ENCODE measurements around the gene TPST1.

TPST1 gene

DNA sequence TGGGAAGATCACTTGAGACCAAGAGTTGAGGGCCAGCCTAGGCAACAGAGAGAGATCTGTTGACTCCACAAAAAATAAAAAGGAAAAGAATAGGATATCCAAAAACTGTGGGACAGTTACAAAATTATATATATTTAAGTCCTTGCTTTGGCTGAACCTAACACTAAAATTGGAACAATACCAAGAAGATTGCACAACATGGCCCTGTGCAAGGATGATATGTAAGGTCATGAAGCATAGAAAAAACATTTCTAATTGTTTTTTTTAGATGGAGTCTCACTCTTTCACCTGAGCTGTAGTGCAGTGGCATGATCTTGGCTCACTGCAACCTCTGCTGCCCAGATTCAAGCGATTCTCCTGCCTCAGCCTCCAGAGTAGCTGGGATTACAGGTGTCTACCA, 139.0 kb downstream of the TPST1 start:
- H3K4me1 ChIP-seq (ENCODE audit: control insufficient read depth in 1 of 2, insufficient read depth in 1 of 2, low read depth in 1 of 2, low read length in 1 of 2), result peaks cover 31 to 32% of the 10 kb centered on the region in 2 experiments
- H3K9me3 ChIP-seq, result no peaks in the 10 kb centered on the region
- H3K36me3 ChIP-seq, result no peaks in the 10 kb centered on the region
- TF ChIP-seq CTCF (IDR thresholded peaks at IDR 0.05), result no peak
- H3K4me3 ChIP-seq (ENCODE audit: low read depth in 1 of 2, low read length in 1 of 2), result no peak overlapping the region
- no peaks in the 10 kb centered on the region for H3K27me3 ChIP-seq
- H3K27ac ChIP-seq, result peak overlapping the region; percentile 67

DNA sequence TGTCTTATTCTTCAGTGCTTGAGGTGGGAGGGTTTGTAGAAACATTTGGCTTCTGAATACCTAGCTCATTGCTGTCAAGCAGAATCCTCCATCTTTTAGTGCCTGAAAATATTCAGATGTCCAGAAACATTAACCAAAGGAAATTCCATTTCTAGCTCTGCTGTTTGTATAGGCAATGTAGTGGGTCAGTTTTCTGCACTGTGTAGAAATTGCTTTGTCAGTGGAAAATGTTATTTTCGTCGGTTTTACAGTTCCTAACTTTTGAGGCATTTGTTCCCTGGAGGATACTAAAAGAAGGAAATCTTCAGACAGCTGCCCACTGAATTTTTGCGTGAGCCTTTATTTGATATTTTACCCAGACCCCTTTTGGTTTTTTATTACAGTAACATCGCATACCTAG, 143.4 kb downstream of the TPST1 start:
- no peaks in the 10 kb centered on the region for H3K36me3 ChIP-seq

DNA sequence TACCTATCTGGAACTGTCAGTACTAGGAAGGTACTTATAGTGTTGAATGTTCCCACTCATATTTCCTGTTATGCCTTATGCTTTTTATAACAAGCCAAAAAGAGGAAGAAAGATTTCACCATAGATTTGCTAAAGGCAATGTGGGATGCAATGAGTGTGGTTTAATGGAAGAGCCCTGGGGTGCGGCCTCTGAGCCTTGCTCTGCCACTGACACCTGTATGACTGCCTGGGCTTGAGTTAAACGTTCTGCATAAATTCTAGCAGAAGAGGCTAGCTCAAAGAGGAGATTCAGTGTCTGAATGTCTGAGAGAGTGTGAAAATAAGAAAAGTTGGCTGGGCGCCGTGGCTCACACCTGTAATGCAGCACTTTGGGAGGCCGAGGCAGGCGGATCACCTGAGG, 143.8 kb downstream of the TPST1 start:
- TF ChIP-seq CTCF (IDR thresholded peaks at IDR 0.05), result no peak

More for the DNA sequence above, 143.4 kb downstream of the TPST1 start:
- Histone ChIP-seq H3K27ac (peak overlapping the region; percentile 91), H3K9me3 (no peaks in the 10 kb centered on the region), H3K4me1 (ENCODE audit: control insufficient read depth in 1 of 2, insufficient read depth in 1 of 2, low read depth in 1 of 2, low read length in 1 of 2) (peaks cover 33% of the 10 kb centered on the region in 2 experiments), H3K27me3 (no peaks in the 10 kb centered on the region), H3K4me3 (ENCODE audit: low read depth in 1 of 2, low read length in 1 of 2) (peak overlapping the region; percentile 13 to 33)
- no peak for TF ChIP-seq CTCF (IDR thresholded peaks at IDR 0.05)

GRCh38 chr7:66352071-66352470, 146.9 kb downstream of the TPST1 start:
- Histone ChIP-seq H3K4me1 (ENCODE audit: control insufficient read depth in 1 of 2, insufficient read depth in 1 of 2, low read depth in 1 of 2, low read length in 1 of 2) (peaks cover 27 to 28% of the 10 kb centered on the region in 2 experiments), H3K9me3 (no peaks in the 10 kb centered on the region), H3K36me3 (no peaks in the 10 kb centered on the region), H3K27me3 (no peaks in the 10 kb centered on the region), H3K27ac (peak overlapping the region; percentile 3), H3K4me3 (ENCODE audit: low read depth in 1 of 2, low read length in 1 of 2) (no peak overlapping the region)
- TF ChIP-seq CTCF (IDR thresholded peaks at IDR 0.05), result no peak

More for the DNA sequence above, 143.8 kb downstream of the TPST1 start:
- Histone ChIP-seq H3K27ac (peak overlapping the region; percentile 91), H3K9me3 (no peaks in the 10 kb centered on the region), H3K4me3 (ENCODE audit: low read depth in 1 of 2, low read length in 1 of 2) (peak overlapping the region; percentile 13 to 51), H3K36me3 (no peaks in the 10 kb centered on the region), H3K27me3 (no peaks in the 10 kb centered on the region), H3K4me1 (ENCODE audit: control insufficient read depth in 1 of 2, insufficient read depth in 1 of 2, low read depth in 1 of 2, low read length in 1 of 2) (peaks cover 31 to 32% of the 10 kb centered on the region in 2 experiments)

- no peaks in the 10 kb centered on the region for H3K27me3 ChIP-seq
- no peaks in the 10 kb centered on the region for H3K9me3 ChIP-seq
- TF ChIP-seq CTCF (IDR thresholded peaks at IDR 0.05), result no peak
- peak overlapping the region; percentile 10 for H3K27ac ChIP-seq
- H3K4me1 ChIP-seq (ENCODE audit: control insufficient read depth in 1 of 2, insufficient read depth in 1 of 2, low read depth in 1 of 2, low read length in 1 of 2), result peaks cover 18 to 20% of the 10 kb centered on the region in 2 experiments
- no peaks in the 10 kb centered on the region for H3K36me3 ChIP-seq
- H3K4me3 ChIP-seq (ENCODE audit: low read depth in 1 of 2, low read length in 1 of 2), result no peak overlapping the region
Observed at GRCh38 chr7:66353547-66353946, 148.4 kb downstream of the TPST1 start.

- H3K36me3 ChIP-seq, result no peaks in the 10 kb centered on the region
- no peak overlapping the region for H3K27ac ChIP-seq
- no peaks in the 10 kb centered on the region for H3K27me3 ChIP-seq
- H3K4me3 ChIP-seq (ENCODE audit: low read depth in 1 of 2, low read length in 1 of 2), result no peak overlapping the region
- no peaks in the 10 kb centered on the region for H3K9me3 ChIP-seq
- no peak for TF ChIP-seq CTCF (IDR thresholded peaks at IDR 0.05)
- peaks cover 4 to 6% of the 10 kb centered on the region in 2 experiments for H3K4me1 ChIP-seq (ENCODE audit: control insufficient read depth in 1 of 2, insufficient read depth in 1 of 2, low read depth in 1 of 2, low read length in 1 of 2)
Observed at GRCh38 chr7:66355756-66356155, 150.6 kb downstream of the TPST1 start.
